ENCODE measurements around the gene FABP6. TPM values are rescaled to one million over a fixed set of nuclear protein-coding genes. Genes with fewer than 3 reads are reported as not detected.

Gene FABP6
- polyA plus RNA-seq, 3 donors = not detected

GRCh38 chr5:160213537-160213936 is 15.8 kb upstream of the FABP6 start:
- H3K36me3 Mint-ChIP-seq = no peaks in the 10 kb centered on the region
- H3K4me3 Mint-ChIP-seq = no peak overlapping the region
- Histone ChIP-seq H3K27me3 (ENCODE audit: control insufficient read depth in 2 of 2, insufficient read depth in 2 of 2, low read length in 2 of 2) (no peaks in the 10 kb centered on the region), H3K79me2 (ENCODE audit: insufficient read depth, low read length) (no peaks in the 10 kb centered on the region), H3K9me3 (replicated peaks in 1 of 2; ENCODE audit: control insufficient read depth in 1 of 2, insufficient read depth in 1 of 2, low read length in 2 of 2) (no peaks in the 10 kb centered on the region), H3K9ac (ENCODE audit: insufficient read depth, low read length, poor library complexity, severe bottlenecking) (no peak overlapping the region), H3K36me3 (replicated peaks in 1 of 2; ENCODE audit: control insufficient read depth in 1 of 2, insufficient read depth in 2 of 2, low read length in 2 of 2) (no peaks in the 10 kb centered on the region), H3K4me3 (replicated peaks in 1 of 3; ENCODE audit: low read depth in 2 of 3, low read length in 3 of 3) (no peak overlapping the region), H4K20me1 (ENCODE audit: insufficient read depth, low read length) (no peaks in the 10 kb centered on the region), H3K4me2 (replicated peaks; ENCODE audit: extremely low read depth, low read length, poor library complexity, severe bottlenecking) (no peak overlapping the region), H3K4me1 (ENCODE audit: control insufficient read depth in 1 of 2, insufficient read depth in 2 of 2, low read length in 2 of 2) (no peaks in the 10 kb centered on the region), H2AFZ (ENCODE audit: insufficient read depth, low read depth, low read length, poor library complexity, severe bottlenecking) (no peak overlapping the region), H3K27ac (ENCODE audit: low read depth in 1 of 2, low read length in 2 of 2) (no peak overlapping the region)
- no peaks in the 10 kb centered on the region for H3K9me3 Mint-ChIP-seq
- intact Hi-C loops (cut with micrococcal nuclease) = no loop called here
- no peak overlapping the region for H3K27ac Mint-ChIP-seq
- H3K4me1 Mint-ChIP-seq = no peaks in the 10 kb centered on the region
- WGBS (ENCODE audit: insufficient coverage) = 84% methylated on average over 5 of the region's 5 CpGs
- peaks cover 3 to 4% (median 3%) of the 10 kb centered on the region in 3 donors for H3K27me3 Mint-ChIP-seq (ENCODE audit: low read depth in 3 of 3)
- DNase-seq = no peak
- TF ChIP-seq, protein P1, sequence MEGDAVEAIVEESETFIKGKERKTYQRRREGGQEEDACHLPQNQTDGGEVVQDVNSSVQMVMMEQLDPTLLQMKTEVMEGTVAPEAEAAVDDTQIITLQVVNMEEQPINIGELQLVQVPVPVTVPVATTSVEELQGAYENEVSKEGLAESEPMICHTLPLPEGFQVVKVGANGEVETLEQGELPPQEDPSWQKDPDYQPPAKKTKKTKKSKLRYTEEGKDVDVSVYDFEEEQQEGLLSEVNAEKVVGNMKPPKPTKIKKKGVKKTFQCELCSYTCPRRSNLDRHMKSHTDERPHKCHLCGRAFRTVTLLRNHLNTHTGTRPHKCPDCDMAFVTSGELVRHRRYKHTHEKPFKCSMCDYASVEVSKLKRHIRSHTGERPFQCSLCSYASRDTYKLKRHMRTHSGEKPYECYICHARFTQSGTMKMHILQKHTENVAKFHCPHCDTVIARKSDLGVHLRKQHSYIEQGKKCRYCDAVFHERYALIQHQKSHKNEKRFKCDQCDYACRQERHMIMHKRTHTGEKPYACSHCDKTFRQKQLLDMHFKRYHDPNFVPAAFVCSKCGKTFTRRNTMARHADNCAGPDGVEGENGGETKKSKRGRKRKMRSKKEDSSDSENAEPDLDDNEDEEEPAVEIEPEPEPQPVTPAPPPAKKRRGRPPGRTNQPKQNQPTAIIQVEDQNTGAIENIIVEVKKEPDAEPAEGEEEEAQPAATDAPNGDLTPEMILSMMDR (IDR thresholded peaks at IDR 0.05) = no peak

- 100% methylated on average over 1 of the region's 4 CpGs for WGBS (ENCODE audit: insufficient coverage)
- peaks cover 0 to 3% (median 2%) of the 10 kb centered on the region in 7 donors for H3K9me3 Mint-ChIP-seq
Observed at GRCh38 chr5:160219356-160219755, 9.9 kb upstream of the FABP6 start.

More at GRCh38 chr5:160219356-160219755, 9.9 kb upstream of the FABP6 start:
- intact Hi-C loops (cut with micrococcal nuclease) = no loop called here
- H2AFZ ChIP-seq (ENCODE audit: insufficient read depth, low read depth, low read length, poor library complexity, severe bottlenecking) = no peak overlapping the region
- H3K4me3 ChIP-seq (replicated peaks in 1 of 3; ENCODE audit: low read depth in 2 of 3, low read length in 3 of 3) = no peak overlapping the region
- Mint-ChIP-seq H3K36me3 (no peaks in the 10 kb centered on the region), H3K27me3 (ENCODE audit: low read depth in 3 of 3) (peaks cover 3 to 12% (median 4%) of the 10 kb centered on the region in 3 donors), H3K27ac (no peak overlapping the region), H3K4me1 (peaks cover 2% of the 10 kb centered on the region), H3K4me3 (no peak overlapping the region)
- H3K4me1 ChIP-seq (ENCODE audit: control insufficient read depth in 1 of 2, insufficient read depth in 2 of 2, low read length in 2 of 2) = no peaks in the 10 kb centered on the region
- H3K27ac ChIP-seq (ENCODE audit: low read depth in 1 of 2, low read length in 2 of 2) = no peak overlapping the region
- peaks cover 0 to 3% of the 10 kb centered on the region in 2 donors for H3K9me3 ChIP-seq (replicated peaks in 1 of 2; ENCODE audit: control insufficient read depth in 1 of 2, insufficient read depth in 1 of 2, low read length in 2 of 2)
- DNase-seq = no peak
- TF ChIP-seq, protein P1 (IDR thresholded peaks at IDR 0.05) = no peak
- no peaks in the 10 kb centered on the region for H3K79me2 ChIP-seq (ENCODE audit: insufficient read depth, low read length)
- H3K9ac ChIP-seq (ENCODE audit: insufficient read depth, low read length, poor library complexity, severe bottlenecking) = no peak overlapping the region
- no peaks in the 10 kb centered on the region for H3K36me3 ChIP-seq (replicated peaks in 1 of 2; ENCODE audit: control insufficient read depth in 1 of 2, insufficient read depth in 2 of 2, low read length in 2 of 2)
- H3K27me3 ChIP-seq (ENCODE audit: control insufficient read depth in 2 of 2, insufficient read depth in 2 of 2, low read length in 2 of 2) = no peaks in the 10 kb centered on the region
- no peaks in the 10 kb centered on the region for H4K20me1 ChIP-seq (ENCODE audit: insufficient read depth, low read length)
- H3K4me2 ChIP-seq (replicated peaks; ENCODE audit: extremely low read depth, low read length, poor library complexity, severe bottlenecking) = no peak overlapping the region
